ENCODE measurements around the gene THOC5. TPM values are rescaled to one million over a fixed set of nuclear protein-coding genes. Genes with fewer than 3 reads are reported as not detected.
"Not testable (repeated sequence)": the region's sequence is repeated elsewhere in the genome, so short reads cannot be mapped to it uniquely, and the experiment has no call there.

Gene THOC5
- total and polyA plus RNA-seq, 12 donors = 32.0 to 77.9 (median 39.0) TPM

DNA sequence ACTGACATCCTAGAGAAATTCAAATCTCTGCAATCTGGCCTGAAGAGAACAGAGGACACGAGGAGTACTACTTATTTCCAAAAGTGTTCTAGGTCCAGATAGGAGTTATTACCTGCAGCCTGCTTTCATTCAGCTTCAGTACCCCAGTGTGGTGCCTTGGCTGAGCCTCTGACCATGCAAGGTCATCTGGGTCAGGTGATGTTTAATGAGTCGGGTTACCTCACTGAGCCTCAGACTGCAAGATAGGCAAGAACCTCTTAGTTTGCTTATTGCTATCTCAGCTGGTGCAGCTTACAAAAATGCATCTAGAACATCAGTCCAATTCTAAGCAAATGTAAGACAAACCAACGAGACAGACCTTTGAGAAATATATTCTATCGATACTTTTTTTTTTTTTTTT, 40.4 kb upstream of the THOC5 start:
- intact Hi-C loops (cut with DNase I) = no loop called here
- Histone ChIP-seq H3K27me3 (no peaks in the 10 kb centered on the region), H3K4me3 (no peak overlapping the region), H3K36me3 (no peaks in the 10 kb centered on the region), H3K4me1 (peaks cover 0 to 4% (median 0%) of the 10 kb centered on the region in 9 donors), H3K27ac (no peak overlapping the region), H3K9me3 (peaks cover 0 to 5% (median 0%) of the 10 kb centered on the region in 11 donors)
- TF ChIP-seq, protein P1, sequence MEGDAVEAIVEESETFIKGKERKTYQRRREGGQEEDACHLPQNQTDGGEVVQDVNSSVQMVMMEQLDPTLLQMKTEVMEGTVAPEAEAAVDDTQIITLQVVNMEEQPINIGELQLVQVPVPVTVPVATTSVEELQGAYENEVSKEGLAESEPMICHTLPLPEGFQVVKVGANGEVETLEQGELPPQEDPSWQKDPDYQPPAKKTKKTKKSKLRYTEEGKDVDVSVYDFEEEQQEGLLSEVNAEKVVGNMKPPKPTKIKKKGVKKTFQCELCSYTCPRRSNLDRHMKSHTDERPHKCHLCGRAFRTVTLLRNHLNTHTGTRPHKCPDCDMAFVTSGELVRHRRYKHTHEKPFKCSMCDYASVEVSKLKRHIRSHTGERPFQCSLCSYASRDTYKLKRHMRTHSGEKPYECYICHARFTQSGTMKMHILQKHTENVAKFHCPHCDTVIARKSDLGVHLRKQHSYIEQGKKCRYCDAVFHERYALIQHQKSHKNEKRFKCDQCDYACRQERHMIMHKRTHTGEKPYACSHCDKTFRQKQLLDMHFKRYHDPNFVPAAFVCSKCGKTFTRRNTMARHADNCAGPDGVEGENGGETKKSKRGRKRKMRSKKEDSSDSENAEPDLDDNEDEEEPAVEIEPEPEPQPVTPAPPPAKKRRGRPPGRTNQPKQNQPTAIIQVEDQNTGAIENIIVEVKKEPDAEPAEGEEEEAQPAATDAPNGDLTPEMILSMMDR (IDR thresholded peaks at IDR 0.05) = no peak
- WGBS, 2 donors = 66 to 77% methylated on average over 4 of the region's 4 CpGs
- no peak for ATAC-seq
- DNase-seq = no peak

DNA sequence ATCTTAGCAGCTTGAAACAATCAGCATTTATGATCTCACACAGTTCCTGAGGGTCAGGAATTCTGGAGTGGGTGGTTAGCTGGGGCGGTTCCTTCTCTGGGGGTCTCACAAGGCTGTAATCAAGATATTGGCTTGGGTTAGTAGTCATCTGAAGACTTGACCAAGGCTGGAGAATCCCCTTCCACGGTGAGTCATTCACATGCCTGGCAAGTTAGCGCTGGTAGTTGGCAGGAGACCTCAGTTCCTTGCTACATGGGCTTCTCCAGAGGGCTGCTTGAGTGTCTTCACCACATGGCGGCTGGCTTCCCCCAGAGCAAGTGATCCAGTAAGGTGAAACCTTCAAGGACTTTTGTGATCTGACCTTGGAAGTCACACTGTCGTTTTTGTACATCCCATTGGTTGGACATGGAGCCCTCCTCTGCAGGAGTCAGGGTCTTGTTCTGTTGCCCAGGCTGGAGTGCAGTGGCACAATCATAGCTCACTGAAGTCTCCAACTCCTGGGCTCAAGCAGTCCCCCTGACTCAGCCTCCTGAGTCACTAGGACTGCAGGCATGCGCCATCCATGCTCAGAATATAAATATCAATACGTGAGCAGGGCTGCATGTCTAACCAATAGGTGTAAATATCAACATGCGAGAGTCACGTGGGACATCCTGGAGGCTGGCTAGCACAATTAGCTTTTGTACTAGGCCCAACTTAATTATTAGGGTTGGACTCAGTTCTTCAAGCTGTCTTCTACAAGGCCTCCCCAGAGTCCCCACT, 34.6 kb upstream of the THOC5 start:
- Histone ChIP-seq H3K36me3 (no peaks in the 10 kb centered on the region), H3K27ac (no peak overlapping the region), H3K27me3 (no peaks in the 10 kb centered on the region), H3K4me3 (no peak overlapping the region), H3K9me3 (no peaks in the 10 kb centered on the region), H3K4me1 (peaks cover 0 to 4% (median 0%) of the 10 kb centered on the region in 9 donors)
- TF ChIP-seq, protein P1 (IDR thresholded peaks at IDR 0.05) = no peak
- intact Hi-C loops (cut with DNase I) = no loop called here
- WGBS, 2 donors = 77 to 84% methylated on average over 9 of the region's 9 CpGs
- DNase-seq (no peak), ATAC-seq (peak in 1 of 8 donors; percentile 25)

DNA sequence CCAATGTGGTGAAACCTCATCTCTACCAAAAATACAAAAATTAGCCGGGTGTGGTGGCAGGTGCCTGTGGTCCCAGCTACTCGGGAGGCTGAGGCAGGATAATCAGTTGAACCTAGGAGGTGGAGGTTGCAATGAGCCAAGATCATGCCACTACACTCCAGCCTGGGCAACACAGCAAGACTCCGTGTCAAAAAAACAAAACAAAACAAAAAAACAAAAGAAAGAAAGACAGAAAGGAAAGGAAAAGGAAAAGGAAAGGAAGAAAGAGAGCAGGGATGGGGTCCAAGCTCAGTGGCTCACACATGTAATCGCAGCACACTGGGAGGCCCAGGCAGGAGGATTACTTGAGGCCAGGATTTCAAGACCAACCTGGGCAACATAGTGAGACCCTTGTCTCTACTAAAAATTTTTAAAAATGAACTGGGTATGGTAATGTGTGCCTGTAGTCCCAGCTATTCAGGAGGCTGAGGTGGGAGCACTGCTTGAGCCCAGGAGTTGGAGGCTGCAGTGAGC, 32.7 kb upstream of the THOC5 start:
- H3K9me3 ChIP-seq; H3K4me1 ChIP-seq; H3K27ac ChIP-seq; ATAC-seq; intact Hi-C loops (cut with DNase I); H3K27me3 ChIP-seq; H3K4me3 ChIP-seq; DNase-seq; H3K36me3 ChIP-seq: not testable (repeated sequence)
- WGBS, 2 donors = 93% methylated on average over 4 of the region's 4 CpGs

DNA sequence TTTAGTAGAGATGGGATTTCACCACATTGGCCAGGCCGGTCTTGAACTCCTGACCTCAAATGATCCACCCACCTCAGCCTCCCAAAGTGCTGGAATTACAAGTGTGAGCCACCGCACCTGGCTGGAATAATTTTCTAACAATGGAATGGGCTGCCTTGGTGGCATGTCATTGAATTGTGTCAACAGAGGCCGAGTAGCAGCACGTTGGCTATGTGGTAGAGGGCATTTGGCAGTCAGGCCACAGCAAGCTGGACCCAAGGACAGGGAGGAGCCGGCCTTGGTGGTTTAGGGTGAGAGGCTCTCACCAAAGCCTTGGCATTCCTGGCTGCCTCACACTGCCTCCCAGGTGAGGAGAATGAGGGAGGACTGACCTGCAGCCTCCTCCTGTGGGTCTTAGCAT, 31.4 kb upstream of the THOC5 start:
- no peaks in the 10 kb centered on the region for H3K36me3 ChIP-seq
- 90 to 91% methylated on average over 5 of the region's 5 CpGs for WGBS, 2 donors
- peaks cover 0 to 14% (median 5%) of the 10 kb centered on the region in 9 donors for H3K4me1 ChIP-seq
- intact Hi-C loops (cut with DNase I) = no loop called here
- H3K9me3 ChIP-seq = no peaks in the 10 kb centered on the region
- H3K27ac ChIP-seq = no peak overlapping the region
- ATAC-seq (no peak), DNase-seq (no peak)
- TF ChIP-seq, protein P1 (IDR thresholded peaks at IDR 0.05) = no peak
- no peak overlapping the region for H3K4me3 ChIP-seq
- H3K27me3 ChIP-seq = no peaks in the 10 kb centered on the region

DNA sequence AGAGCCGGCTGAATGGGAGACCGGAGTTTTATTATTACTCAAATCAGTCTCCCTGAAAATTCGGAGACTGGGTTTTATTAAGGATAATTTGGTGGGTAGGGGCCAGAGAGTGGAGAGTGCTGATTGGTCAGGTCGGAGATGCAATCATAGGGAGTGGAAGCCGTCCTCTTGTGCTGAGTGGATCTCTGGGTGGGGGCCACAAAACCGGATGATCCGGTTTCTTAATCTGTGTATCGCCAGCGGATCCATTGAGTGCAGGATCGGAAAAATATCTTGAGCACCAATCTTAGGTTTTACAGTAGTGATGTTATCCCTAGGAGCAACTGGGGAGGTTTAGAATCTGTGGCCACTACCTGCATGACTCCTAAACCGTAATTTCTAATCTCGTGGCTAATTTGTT, 28.2 kb upstream of the THOC5 start:
- WGBS, 2 donors = 88 to 90% methylated on average over 12 of the region's 12 CpGs
- intact Hi-C loops (cut with DNase I) = no loop called here

More for the DNA sequence above, 28.2 kb upstream of the THOC5 start:
- Histone ChIP-seq H3K4me1 (peaks cover 0 to 14% (median 4%) of the 10 kb centered on the region in 9 donors), H3K27ac (no peak overlapping the region), H3K27me3 (no peaks in the 10 kb centered on the region), H3K9me3 (no peaks in the 10 kb centered on the region), H3K4me3 (peak overlapping the region in 2 of 10 donors; percentile 74 to 75), H3K36me3 (no peaks in the 10 kb centered on the region)
- TF ChIP-seq, protein P1 (IDR thresholded peaks at IDR 0.05) = no peak
- DNase-seq (no peak), ATAC-seq (no peak)
